GM15510 (cell line): ENCODE measurements around the gene PALM3.

ENCODE experiments used
- POLR2A ChIP-seq: IDR thresholded peaks from 3 replicates; pipeline ENCODE4 v1.6.1; 2011; ENCODE audit warnings: borderline replicate concordance; ENCODE audit not compliant: insufficient read length; ENCODE audit errors: extremely low read depth

PALM3 gene

DNA sequence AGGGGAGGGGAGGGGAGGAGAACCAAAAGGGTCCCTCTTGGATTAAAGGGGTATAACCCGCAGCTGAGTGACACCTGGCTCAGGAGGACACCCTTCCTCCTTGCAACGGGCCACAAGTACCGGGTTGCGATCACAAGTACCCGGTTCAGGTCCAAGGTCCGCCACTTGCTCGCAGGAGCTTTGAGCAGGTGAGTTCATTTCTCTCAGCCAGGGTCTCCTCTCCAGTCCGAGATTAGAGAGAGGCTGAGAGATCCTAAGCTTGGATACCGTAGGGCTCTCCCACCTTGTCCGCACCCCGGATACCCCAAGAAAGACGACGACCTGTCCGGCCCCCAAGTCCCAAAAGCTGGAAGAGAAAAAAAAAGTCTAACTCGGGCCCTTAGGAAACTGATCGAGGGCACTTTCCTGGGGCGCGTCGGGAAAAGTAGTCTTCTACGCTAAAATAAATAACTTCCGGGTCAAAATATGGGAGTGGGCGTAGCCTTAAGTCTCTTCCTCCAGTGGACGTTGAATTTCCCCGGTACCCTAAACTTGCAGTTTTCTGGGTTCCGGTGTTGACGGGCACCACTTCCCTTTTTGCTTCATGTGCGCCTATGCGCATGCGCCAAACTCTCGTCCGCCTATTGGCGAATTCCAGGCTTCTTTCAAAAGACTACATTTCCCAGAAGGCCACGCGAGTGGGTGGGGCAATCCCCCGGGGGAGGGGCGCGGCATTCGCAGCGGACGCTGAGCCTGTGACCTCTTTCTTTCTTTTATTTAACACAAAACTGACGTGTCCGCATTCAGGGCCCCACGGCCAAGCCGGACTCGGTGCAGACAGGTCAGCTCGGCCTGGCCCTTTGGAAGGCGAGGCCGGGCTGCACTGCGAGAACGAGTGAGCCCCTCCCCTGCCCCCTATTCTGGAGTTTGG is 19.3 kb upstream of the PALM3 start:
- peak; percentile 74 for TF ChIP-seq POLR2A

DNA sequence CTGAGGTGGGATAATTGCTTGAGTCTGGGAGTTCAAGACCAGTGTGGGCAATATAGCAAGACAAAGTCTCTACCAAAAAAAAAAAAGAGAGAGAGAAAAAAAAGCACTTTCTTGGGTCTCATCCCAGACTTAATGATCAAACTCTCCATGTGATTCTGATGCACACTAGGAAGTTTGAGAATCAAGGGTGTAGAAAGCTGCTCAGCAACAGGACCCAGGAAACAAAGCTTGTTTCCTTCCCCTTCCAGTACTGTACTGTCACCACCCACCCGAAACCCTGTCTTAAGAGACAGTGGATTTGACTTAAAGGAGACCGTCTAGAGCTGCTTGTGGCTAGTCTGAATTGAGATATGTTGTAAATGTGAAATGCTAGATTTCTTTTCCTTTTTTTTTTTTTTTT is 16.5 kb upstream of the PALM3 start:
- TF ChIP-seq POLR2A, result no peak

DNA sequence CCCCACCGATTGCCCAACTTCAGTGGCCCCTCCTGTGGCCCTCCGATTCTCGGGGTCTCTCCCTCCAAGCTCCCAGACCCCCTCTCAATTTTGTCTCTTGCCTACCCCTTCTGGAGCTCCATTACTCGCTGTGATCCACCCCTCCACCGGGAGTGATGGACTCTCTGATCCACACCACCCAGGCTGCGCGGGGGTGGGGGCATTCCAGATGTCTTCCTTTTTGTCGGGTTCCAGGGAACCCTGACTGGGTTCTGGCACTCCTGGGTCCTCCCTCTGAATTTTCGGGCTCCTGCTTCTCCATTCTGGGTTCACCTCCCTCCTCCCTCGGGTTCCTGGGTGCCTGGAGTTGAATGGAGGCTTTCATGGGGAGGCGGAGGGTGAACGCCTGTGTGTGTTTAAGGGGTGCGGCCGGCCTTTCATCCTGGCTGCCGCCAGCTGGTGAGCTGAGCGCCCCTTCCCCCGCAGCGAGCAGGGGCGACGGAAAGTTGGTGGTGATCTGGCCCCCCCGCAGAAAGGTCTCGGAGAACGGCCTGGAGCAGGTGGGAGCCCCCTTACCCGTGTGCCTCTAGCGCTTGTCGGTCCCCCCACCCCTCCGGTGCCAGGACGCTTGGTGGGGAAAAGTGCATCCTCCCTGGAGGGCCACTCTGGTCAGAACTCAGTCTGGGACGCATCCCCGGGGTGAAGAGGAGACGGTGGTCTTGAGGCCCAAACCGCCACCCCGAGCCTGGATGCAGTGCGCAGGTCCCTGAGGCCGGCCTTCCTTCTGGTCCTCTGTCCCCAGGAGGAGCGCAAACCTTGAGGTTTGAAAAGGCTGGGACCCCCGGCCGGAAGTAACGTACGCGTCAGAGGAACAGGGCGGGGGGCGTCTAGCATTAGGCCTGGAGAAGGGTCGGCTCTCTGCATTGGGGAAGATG is 12.3 kb upstream of the PALM3 start:
- TF ChIP-seq POLR2A, result no peak

DNA sequence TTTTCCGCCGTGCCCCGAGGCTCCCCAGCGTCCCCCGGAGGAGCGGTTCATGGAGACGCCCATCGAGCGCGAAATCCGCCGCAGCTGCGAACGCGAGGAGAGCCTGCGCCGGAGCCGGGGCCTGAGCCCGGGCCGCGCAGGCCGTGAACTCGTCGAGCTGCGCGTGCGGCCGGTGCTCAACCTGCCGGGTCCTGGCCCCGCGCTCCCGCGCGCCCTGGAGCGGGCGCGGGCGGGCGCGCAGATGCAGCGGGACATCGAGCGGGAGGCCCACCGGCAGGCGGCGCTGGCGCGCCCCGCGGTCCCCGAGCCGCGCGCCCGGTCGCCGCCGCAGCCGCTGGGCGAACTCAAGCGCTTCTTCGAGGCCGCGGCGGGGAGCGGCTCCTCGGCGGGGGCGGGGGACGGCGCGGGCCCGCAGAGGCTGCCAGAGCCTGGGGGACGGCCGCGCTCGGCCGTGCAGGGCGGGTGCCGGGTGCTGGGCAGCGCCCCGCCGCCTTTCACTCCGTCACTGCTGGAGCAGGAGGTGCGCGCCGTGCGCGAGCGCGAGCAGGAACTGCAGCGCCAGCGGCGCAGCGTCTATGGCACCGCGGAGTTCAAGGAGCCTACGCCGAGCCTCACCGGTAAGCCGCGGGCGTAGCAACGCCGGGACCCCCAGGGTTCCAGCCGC is 11.5 kb upstream of the PALM3 start:
- peak; percentile 29 for TF ChIP-seq POLR2A

DNA sequence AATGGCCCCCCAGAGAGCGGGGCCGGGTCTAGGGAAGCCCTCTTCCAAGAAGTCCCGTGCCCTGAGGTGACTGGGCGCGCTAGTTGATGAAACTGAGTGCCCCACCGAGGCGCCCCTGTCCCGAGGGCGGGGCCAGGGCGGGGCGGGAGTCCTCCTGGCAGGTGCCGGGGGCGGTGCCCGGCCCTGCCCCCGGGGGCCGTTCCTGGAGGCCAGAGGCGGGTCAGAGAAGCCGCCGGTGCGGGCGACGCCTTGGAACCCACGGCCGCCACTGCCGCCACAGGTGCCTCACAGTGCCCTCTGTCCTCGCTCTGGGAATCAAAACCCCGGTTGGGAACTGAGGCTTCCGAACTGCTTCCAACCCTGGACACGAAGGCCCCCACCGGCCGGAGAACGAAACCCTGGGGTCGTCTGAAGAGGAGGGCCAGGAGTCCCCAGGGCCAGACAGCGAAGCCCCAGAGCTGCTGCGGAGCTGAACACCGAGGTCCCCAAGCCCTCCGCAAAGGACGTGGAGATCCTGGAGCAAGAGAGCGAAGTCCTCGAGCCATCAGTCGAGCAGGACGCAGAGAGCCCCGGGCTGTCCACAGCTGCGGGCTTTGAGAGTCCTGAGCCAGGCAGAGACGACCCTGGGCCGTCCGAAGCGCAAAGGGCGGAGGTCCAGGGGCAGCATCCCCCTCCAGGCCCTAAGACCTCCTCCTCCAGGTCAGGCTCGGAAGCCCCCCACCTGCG is 10.8 kb upstream of the PALM3 start, which contains the start of gene MISP3:
Gene MISP3 (plus strand): TSS at position 252 of the 726 bp plus-strand sequence. CDS start 524 bp downstream, outside the sequence.
- no peak for TF ChIP-seq POLR2A

DNA sequence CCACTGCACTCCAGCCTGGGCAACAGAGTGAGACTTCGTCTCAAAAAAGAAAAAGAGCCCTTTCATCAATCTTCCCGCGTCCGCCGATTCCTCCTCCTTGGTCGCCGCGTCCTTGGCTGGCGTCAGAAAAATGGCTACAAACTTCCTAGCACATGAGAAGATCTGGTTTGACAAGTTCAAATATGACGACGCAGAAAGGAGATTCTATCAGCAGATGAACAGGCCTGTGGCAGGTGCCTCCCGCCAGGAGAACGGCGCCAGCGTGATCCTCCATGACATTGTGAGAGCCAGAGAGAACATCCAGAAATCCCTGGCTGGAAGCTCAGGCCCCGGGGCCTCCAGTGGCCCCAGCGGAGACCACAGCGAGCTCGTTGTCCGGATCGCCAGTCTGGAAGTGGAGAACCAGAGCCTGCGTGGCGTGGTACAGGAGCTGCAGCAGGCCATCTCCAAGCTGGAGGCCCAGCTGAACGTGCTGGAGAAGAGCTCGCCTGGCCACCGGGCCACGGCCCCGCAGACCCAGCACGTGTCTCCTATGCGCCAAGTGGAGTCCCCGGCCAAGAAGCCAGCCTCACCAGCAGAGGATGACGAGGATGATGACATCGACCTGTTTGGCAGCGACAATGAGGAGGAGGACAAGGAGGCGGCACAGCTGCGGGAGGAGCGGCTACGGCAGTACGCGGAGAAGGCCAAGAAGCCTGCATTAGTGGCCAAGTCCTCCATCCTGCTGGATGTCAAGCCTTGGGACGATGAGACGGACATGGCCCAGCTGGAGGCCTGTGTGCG is 8.6 kb upstream of the PALM3 start:
- no peak for TF ChIP-seq POLR2A

DNA sequence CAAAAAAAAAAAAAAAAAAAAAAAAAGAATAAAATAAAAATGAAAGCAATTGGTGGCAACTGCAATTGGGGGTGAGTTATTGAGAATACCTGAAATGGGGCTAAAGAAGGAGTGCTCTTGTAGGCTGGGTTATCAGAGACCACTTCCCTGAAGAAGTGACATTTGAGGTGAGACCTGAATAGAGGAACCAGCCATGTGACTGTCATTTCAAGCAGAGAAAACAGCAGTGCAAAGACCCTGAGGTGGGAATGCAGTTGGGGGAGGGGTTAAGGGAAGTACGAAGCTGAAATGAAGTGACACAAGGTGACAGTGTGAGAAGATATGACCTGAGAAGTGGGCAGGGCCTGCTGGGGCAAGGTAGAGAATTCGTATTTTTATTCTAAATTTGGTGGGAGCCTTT is 4.3 kb upstream of the PALM3 start:
- no peak for TF ChIP-seq POLR2A

DNA sequence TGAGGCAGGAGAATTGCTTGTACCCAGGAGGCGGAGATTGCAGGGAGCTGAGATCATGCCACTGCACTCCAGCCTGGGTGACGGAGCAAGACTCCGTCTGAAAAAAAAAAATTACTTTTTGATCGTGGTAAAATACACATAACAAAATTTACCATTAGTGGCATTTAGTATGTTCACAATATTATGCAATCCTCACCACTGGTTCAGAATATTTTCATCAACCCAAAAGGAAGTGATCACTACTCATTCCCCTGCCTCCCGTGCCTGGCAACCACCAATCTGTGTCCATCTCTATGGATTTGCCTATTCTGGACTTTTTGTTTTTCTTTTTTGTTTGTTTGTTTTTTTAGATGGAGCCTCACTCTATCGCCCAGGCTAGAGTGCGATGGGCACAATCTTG is 1.2 kb upstream of the PALM3 start:
- no peak for TF ChIP-seq POLR2A

DNA sequence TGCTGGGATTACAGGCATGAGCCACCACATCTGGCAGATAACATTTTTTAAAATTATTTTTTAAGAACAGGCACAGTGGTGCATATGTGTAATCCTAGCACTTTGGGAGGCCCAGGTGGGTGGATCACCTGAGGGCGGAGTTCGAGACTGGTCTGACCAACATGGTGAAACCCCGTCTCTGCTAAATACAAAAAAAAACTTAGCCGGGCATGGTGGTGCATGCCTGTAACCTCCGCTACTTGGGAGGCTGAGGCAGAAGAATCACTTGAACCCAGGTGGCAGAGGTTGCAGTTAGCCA is 631 bp upstream of the PALM3 start:
- no peak for TF ChIP-seq POLR2A

DNA sequence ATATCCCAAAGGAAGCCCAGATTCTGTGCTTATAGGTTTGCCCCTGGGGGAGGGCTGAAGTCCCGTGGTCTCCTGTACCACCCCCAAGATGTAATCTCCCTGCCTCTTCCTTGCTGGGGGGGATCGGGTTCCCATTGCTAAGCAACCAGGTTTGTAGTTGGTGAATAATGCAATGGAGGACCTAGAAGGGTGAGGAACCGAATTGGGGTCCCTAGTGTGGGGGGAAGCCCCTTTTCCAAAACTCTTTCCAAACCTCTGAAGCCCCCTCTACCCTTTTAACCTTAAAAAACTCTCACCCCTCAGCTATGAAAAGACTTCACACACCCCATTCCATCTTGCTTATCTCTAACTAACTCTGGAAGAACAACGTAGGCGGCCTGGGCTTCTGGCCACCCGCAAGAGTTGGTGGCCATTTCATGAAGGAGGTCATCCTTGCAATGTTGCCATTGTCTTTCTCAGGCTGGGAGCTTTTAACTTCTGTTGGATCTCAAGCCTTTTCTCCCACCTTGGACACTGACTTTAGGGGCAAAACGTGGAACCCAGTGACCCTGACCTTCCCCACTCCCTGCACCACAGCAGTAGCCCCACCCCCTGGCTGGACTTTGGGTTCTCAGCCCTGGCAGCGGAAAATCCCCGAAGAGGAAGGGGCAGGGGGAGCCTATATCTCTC is 661 bp downstream of the PALM3 start:
- TF ChIP-seq POLR2A, result no peak

DNA sequence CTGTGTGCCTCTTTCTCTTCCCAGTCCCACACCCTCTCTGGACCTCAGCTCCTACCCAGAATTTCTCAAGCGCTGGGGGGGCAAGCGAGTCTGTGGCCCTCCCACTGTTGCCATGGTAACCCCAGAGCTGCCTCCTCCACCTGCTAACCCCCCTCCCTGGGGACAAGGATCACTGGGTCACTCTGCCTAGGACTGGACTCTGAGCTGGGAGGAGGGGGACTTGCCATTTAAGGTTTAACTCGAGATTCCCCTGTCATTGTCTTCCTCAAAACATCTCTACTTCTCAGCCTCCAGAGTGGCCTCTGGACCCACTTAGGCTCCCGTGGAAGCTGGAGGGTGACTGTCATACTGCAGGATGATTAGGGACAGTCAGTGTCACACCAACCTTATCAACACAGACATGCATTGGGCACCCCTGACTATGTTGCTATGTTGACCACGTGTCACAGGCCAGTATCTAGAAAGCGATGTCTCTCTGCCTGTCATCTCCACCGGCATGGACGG is 2.2 kb downstream of the PALM3 start:
- no peak for TF ChIP-seq POLR2A

DNA sequence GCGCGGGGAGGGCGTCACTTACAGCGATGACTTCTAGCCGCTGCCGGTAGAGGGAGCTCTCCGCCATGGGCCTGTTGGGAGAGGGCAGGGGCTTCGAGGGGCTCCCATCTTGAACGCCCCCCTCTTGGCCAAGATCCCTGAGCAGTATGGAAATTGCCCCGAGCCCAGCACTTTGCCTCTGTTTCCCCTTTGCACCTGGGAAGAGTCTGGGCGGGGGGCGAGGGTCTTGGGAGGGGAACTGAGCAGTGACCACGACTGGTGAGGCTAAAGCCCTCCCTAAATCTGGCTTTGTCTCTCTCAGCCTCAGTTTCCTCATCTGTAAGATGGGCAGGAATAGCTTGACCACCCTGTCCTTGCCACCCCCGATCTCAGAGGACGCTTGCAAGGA is 2.8 kb downstream of the PALM3 start:
- TF ChIP-seq POLR2A, result no peak

DNA sequence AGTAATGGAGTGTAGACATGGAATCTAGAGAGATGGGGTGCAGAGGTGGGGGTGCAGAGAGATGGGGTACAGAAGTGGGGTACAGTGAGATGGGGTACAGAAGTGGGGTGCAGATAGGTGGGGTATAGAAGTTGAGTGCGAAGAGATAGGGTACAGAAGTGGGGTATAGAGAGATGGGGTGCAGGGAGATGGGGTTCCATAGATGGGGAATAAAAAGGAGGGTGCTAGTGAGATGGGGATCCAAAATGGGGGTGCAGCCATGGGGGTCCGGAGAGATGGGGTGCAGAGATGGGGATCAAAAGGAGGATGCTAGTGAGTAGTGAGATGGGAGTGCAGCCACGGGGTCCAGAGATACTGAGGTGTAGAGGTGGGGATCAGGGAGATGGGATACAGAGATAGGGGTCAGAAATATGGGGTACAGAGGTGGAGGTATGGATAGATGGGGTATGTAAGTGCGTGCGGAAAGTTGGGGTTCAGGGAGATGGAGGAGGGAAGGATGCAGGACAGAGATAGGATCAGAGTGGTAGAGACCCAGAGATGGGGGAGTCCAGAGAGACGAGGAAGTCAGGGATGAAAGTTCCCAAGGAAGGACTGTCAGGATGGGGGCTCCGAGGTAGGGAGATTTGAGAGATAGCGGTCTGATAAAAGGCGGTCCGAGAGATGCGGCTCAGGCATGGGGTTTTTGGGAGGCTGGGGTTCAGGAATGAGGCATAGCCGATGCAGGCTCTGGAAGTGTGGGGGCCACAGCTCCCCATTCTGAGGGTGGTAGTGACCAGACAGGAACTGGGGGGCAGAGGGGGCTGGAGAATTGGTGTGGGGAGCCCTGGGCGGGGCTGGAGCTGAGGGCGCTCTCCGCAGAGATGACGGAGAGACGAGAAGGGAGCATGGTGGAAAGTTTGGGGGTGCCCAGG is 3.4 kb downstream of the PALM3 start:
- no peak for TF ChIP-seq POLR2A
